Neural cell (in vitro differentiated cells): Measurements from ENCODE around the gene LHX4.

Experiments used
- CTCF ChIP-seq: fragments of 450-650 bp; IDR thresholded peaks from 2 replicates; pipeline ENCODE4 v1.5.1; 2014; ENCODE audit warnings: antibody characterized with exemption, mild to moderate bottlenecking, moderate library complexity; ENCODE audit not compliant: poor library complexity, severe bottlenecking
- EP300 ChIP-seq: fragments of 450-650 bp; conservative IDR thresholded peaks from 2 replicates; pipeline ENCODE4 v1.6.1; 2014; ENCODE audit warnings: antibody characterized with exemption, mild to moderate bottlenecking, moderate library complexity; ENCODE audit not compliant: poor library complexity, severe bottlenecking
- EZH2 ChIP-seq: fragments of 200-600, 300-800 bp; shearing (Covaris generic), sonication (generic); IDR thresholded peaks from 2 replicates; pipeline ENCODE4 v1.6.1; 2014; ENCODE audit warnings: antibody characterized with exemption, low read length, borderline replicate concordance, mild to moderate bottlenecking; ENCODE audit not compliant: insufficient read depth, poor library complexity, severe bottlenecking
- POLR2AphosphoS5 ChIP-seq: IDR thresholded peaks from 2 replicates; pipeline ENCODE4 v1.6.1; 2012

- no peak for TF ChIP-seq EP300
- TF ChIP-seq CTCF: no peak
- peak; percentile 61 for TF ChIP-seq EZH2
- TF ChIP-seq POLR2AphosphoS5: no peak
Measured at GRCh38 chr1:180235502-180236239, 5.6 kb downstream of the LHX4 start.
